ENCODE measurements around the gene PEMT.
A peak's percentile ranks its signal among the peaks of the same experiment; 100 is the strongest.

PEMT gene

DNA sequence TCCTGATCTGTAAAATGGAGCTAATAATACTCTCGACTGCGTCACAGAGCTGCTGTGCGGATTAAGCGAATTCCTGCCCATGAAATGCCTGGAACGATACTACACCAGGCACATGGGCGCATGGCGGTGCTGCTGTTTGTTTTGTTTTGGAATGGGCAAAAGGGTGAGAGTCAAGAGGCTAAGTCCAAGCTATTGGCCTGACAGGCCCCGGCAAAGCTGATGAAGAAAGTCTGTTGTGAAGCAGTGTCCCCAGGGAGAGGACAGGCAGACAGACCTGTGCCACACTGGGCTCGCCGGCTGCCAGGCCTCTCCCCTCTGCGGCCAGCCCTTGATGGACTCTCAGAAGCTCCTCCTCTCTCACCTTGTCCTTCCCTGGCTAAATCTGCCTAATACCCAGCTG, 64.0 kb downstream of the PEMT start:
- DNase-seq (ENCODE audit: low read depth), result no peak
- TF ChIP-seq, protein P1, sequence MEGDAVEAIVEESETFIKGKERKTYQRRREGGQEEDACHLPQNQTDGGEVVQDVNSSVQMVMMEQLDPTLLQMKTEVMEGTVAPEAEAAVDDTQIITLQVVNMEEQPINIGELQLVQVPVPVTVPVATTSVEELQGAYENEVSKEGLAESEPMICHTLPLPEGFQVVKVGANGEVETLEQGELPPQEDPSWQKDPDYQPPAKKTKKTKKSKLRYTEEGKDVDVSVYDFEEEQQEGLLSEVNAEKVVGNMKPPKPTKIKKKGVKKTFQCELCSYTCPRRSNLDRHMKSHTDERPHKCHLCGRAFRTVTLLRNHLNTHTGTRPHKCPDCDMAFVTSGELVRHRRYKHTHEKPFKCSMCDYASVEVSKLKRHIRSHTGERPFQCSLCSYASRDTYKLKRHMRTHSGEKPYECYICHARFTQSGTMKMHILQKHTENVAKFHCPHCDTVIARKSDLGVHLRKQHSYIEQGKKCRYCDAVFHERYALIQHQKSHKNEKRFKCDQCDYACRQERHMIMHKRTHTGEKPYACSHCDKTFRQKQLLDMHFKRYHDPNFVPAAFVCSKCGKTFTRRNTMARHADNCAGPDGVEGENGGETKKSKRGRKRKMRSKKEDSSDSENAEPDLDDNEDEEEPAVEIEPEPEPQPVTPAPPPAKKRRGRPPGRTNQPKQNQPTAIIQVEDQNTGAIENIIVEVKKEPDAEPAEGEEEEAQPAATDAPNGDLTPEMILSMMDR (IDR thresholded peaks at IDR 0.05; ENCODE audit: control insufficient read depth, extremely low read depth, insufficient read depth), result no peak
- H3K4me3 ChIP-seq (ENCODE audit: low read depth, low read length), result no peak overlapping the region

DNA sequence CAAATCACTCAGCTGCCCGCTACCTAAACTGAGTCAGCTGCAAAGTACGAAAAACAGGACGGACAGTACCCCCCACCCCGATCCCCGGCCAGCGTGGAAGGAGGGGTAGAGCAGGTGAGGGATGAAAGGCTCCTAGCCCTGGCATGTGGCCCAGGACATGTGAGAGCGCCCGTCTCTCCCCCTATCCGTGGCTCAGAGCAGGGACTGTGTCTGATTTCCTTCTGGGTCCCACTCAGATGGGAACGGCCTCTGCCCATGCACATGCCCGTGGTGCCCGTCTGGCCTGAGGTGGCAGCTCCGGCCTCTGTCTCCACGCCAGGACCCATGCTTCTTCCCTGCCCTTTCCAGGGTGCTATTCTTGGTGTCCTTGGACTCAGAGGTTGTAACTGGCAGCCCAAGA, 65.1 kb downstream of the PEMT start:
- H3K4me3 ChIP-seq (ENCODE audit: low read depth, low read length), result no peak overlapping the region
- no peak for DNase-seq (ENCODE audit: low read depth)
- TF ChIP-seq, protein P1 (IDR thresholded peaks at IDR 0.05; ENCODE audit: control insufficient read depth, extremely low read depth, insufficient read depth), result no peak

DNA sequence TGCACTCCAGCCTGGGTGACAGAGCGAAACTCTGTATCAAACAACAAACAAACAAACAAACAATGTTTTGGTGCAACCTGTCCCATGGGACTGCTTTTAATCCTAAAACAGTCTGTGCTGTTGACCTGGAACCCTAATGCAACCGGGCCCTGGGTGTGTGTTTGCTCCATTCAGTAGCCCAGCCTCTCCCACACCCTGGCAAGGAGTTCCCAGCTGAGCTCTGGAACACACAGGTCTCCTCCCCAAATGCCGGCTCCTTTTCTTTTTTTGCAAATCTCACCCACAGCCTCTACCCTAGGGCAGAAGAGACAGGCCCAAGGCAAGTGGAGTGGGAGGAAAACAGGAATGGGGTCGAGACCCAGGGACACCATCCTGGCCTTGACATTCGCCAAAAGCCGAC, 65.6 kb downstream of the PEMT start:
- H3K4me3 ChIP-seq (ENCODE audit: low read depth, low read length), result no peak overlapping the region
- DNase-seq (ENCODE audit: low read depth), result no peak
- TF ChIP-seq, protein P1 (IDR thresholded peaks at IDR 0.05; ENCODE audit: control insufficient read depth, extremely low read depth, insufficient read depth), result no peak

DNA sequence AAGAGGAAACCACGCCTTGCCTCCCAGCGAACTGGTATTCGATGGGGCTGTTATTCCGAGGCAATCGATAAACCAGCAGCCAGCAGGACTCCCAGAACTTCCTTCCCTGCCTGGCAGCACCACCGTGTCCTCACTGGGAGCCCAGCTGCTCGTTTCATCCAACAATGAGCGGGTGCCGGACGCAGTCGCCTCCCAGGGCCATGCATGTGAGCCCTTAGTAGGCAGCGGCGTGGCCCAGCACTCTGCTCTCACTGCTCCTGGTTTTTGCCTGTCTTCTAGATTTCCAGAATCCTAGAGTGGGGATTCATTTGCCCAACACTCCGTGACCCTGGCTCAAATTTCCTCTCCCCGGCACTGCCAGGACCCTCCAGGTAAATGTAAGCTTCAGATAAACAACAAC, 66.2 kb downstream of the PEMT start:
- DNase-seq (ENCODE audit: low read depth), result no peak
- TF ChIP-seq, protein P1 (IDR thresholded peaks at IDR 0.05; ENCODE audit: control insufficient read depth, extremely low read depth, insufficient read depth), result no peak

DNA sequence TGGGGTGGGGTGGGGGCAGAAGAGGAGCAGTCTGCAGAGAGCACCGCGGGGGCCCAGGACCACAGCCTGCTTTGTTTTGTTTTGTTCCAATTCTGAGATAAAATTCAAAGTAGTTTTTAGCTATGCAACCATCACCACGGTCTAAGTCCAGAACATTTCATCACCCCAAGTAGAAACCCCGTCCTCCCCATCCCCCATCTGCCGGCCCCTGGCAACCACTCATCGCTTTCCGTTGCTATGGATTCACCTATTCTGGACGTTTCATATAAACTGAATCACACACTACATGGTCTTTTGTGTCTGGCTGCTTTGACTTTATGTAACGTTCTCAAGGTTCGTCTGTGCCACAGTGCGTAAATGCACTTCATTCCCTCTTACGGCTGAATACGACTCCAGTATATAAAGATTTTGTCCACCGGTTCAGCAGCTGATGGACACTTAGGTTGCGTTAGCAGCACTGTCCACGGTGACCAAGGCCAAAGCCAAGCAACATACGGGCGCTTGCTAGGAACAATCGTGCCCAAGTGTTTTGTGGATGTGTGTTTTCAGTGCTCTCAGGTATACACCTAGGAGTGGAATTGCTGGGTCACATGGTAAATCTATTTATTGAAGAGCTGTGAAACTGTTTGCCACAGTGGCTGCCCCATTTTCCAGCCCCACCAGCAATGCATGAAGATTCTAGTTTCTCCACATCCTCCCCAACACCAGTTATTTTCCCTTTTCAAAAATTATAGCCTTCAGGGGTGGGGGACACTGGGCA, 67.6 kb downstream of the PEMT start:
- TF ChIP-seq, protein P1 (IDR thresholded peaks at IDR 0.05; ENCODE audit: control insufficient read depth, extremely low read depth, insufficient read depth), result no peak
- no peak overlapping the region for H3K4me3 ChIP-seq (ENCODE audit: low read depth, low read length)
- DNase-seq (ENCODE audit: low read depth), result no peak

More for the DNA sequence above, 66.2 kb downstream of the PEMT start:
- H3K4me3 ChIP-seq (ENCODE audit: low read depth, low read length), result no peak overlapping the region

DNA sequence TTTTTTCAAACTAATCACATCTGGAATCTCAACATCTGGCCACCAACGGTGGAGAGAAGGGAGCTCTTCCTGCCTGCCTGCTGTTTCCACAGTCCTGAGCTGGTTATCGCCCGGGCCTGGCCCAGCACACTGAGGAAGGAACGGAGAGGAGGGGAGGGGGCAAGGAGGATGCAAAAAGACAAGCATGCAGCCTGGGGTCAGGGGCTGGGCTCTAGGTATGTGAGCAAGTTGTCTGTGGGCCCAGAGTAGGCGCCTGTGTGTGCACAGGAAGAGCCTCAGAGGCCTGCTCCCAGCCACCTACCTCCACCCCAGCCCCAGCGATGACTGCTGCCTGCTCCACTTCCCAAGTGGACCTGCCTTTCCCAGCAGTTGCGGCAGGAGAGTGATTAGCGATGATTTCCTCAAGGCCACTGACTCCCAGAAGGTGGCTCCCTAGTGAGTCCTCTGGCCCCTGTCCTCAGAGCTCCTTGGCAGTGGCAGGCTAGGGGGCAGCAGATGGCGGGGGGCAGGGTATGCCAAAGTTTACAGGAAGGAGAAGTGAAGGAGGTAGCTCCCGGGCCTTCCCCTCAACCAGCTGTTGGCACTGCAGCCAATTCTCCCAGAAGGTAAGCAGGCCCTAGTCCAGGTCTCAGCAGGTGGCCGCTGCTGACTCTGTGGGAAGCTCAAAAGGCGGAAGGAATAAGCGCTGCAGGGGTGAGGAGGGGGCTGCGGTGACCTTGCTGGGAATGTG, 68.3 kb downstream of the PEMT start:
- peak; percentile 49 for DNase-seq (ENCODE audit: low read depth)
- H3K4me3 ChIP-seq (ENCODE audit: low read depth, low read length), result no peak overlapping the region
- TF ChIP-seq, protein P1 (IDR thresholded peaks at IDR 0.05; ENCODE audit: control insufficient read depth, extremely low read depth, insufficient read depth), result peak; percentile 24; the same call in 1 of the 2 replicates
